Upper lobe of left lung (tissue), 6 donors: ENCODE measurements around the gene GTF2F1. TPM values are rescaled to one million over a fixed set of nuclear protein-coding genes. Genes with fewer than 3 reads are reported as not detected.

Experiments used
- ATAC-seq, 2 donors: fragments of 200-7000 bp; cut with Tn5 transposase; one replicate each; pipeline ENCODE4 v1.9.1; 2022; ENCODE audit warnings: mild to moderate bottlenecking in 2 of 2, moderate library complexity in 2 of 2; ENCODE audit not compliant: low FRiP score in 2 of 2
- DNase-seq, 2 donors: peaks; one replicate each; pipeline ENCODE4 v3.0.0-alpha.2; 2019 to 2020
- H3K27ac ChIP-seq, 4 donors: fragments of 200-600 bp; sonication (generic); one replicate each; pipeline ENCODE4 v1.5.1; 2016 to 2019
- H3K27me3 ChIP-seq, 4 donors: fragments of 200-600 bp; sonication (generic); one replicate each; pipeline ENCODE4 v1.5.1; 2017 to 2019
- H3K36me3 ChIP-seq, 4 donors: fragments of 200-600 bp; sonication (generic); one replicate each; pipeline ENCODE4 v1.5.1; 2016 to 2019
- H3K4me1 ChIP-seq, 4 donors: fragments of 200-600 bp; sonication (generic); one replicate each; pipeline ENCODE4 v1.5.1; 2018 to 2019
- H3K4me3 ChIP-seq, 4 donors: fragments of 200-600 bp; sonication (generic); one replicate each; pipeline ENCODE4 v1.5.1; 2017 to 2019; ENCODE audit warnings: mild to moderate bottlenecking in 2 of 4, moderate library complexity in 1 of 4
- H3K9me3 ChIP-seq, 4 donors: fragments of 200-600 bp; sonication (generic); one replicate each; pipeline ENCODE4 v1.5.1; 2018 to 2019
- CTCF ChIP-seq, 6 experiments: fragments of 450-650 bp in 4 of 6; fragments of 200-600 bp in 2 of 6; sonication (generic) in 2 of 6; IDR thresholded peaks; one replicate each; pipeline ENCODE4 v1.5.1; 2016 to 2019; ENCODE audit warnings: antibody characterized with exemption in 6 of 6
- EP300 ChIP-seq, 4 donors: sonication (generic); formaldehyde crosslinking; IDR thresholded peaks; one replicate each; pipeline ENCODE4 v1.5.1; 2017; ENCODE audit warnings: antibody characterized with exemption in 4 of 4, control low read depth in 2 of 4
- POLR2A ChIP-seq, 4 donors: fragments of 450-650 bp; IDR thresholded peaks; one replicate each; pipeline ENCODE4 v1.5.1; 2016 to 2017; ENCODE audit warnings: antibody characterized with exemption in 4 of 4, mild to moderate bottlenecking in 2 of 4
- POLR2AphosphoS5 ChIP-seq, 2 donors: sonication (generic); formaldehyde crosslinking; IDR thresholded peaks; one replicate each; pipeline ENCODE4 v1.5.1; 2017; ENCODE audit warnings: antibody characterized with exemption in 2 of 2
- WGBS, 2 donors: methylation state at CpG; one replicate each; pipeline ENCODE4 v1.1.5; 2017 to 2018; 5-methylcytosine and 5-hydroxymethylcytosine counted together
- total RNA-seq, 6 donors: library from RNA; depleted of rRNA in 4 of 6; stranded (reverse); fragments of >200 nt in 4 of 6; gene quantifications; one replicate each; pipeline versions ENCODE4 v1.1.0 to v1.2.1, GENCODE V29; 2016 to 2021
- donor health status: DM: no; HTN: no; CAD: no; lungs with moderate emphysema.
- donor health status: DM: no; HTN: yes; CAD: no; lungs with severe emphysema.

The GTF2F1 gene
- total RNA-seq, 6 donors from 2014 or later = 40.3 to 76.6 (median 51.0) TPM

GRCh38 chr19:6423499-6424194, 30.7 kb upstream of the GTF2F1 start:
- DNase-seq = peak in 1 of 2 donors; percentile 56
- 0 to 2% methylated on average over 12 to 16 of the region's 20 CpGs for WGBS, 2 donors
- Histone ChIP-seq H3K4me1 (peaks cover 19 to 38% (median 22%) of the 10 kb centered on the region in 4 donors), H3K9me3 (no peaks in the 10 kb centered on the region), H3K27ac (peak overlapping the region; percentile 44 to 85 (median 60)), H3K27me3 (no peaks in the 10 kb centered on the region), H3K36me3 (peaks cover 10 to 38% (median 34%) of the 10 kb centered on the region in 4 donors), H3K4me3 (peak overlapping the region; percentile 71 to 93 (median 88))
- no peak for ATAC-seq
- no peak for TF ChIP-seq CTCF (IDR thresholded peaks at IDR 0.05)
- TF ChIP-seq EP300 (IDR thresholded peaks at IDR 0.05) = no peak
- no peak for TF ChIP-seq POLR2A (IDR thresholded peaks at IDR 0.05)
- no peak for TF ChIP-seq POLR2AphosphoS5 (IDR thresholded peaks at IDR 0.05)

DNA sequence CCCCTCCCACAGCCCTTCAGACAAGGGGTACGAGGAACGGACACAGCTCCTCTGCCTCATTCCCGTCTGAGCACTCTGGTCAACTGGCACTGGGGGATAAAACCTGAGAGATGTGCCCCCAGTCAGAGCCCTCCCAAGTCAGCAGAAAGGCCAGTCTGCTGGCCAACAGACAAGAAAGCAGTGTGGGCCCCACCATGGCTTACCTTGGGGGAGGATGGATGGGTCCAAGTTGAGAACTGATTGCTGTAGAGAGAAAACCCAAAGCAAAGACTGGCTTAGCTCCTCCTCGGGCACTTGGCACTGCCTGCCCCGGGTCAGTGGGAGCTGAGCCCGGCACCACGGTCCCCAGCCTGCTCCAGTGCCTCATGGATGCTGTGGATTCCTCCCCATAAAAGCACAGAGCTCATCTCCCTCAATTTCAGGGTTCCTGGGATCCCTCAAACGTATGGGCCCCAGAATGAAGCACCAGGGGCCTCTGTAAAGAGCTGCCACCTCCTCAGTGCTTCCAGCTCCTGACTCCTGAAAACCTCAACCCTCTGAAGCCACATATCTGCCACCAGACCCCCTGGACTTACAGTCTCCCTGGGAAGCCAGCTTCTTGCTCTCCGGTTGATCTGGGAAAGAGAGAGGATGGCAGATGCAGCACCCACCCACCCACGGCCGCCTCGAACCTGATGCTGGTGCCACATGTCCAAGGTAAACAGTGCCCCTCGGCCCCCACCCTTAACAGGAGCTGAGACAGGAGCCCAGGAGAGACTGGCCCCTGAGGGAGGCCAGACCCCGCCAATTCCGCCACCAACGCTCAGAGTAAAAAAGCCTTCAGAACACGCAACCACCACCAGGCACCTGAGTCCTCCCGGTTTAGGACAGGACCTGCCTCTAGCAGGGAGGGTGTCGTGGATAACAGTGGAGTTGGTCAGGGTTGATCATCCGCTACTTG, 28.4 kb upstream of the GTF2F1 start:
- Histone ChIP-seq H3K9me3 (no peaks in the 10 kb centered on the region), H3K4me1 (peaks cover 19 to 38% (median 22%) of the 10 kb centered on the region in 4 donors), H3K27me3 (no peaks in the 10 kb centered on the region), H3K4me3 (no peak overlapping the region), H3K27ac (no peak overlapping the region), H3K36me3 (peaks cover 31 to 61% (median 57%) of the 10 kb centered on the region in 4 donors)
- ATAC-seq (no peak), DNase-seq (no peak)
- WGBS, 2 donors = 76 to 86% methylated on average over 9 to 20 of the region's 20 CpGs
- TF ChIP-seq CTCF (IDR thresholded peaks at IDR 0.05) = no peak
- TF ChIP-seq EP300 (IDR thresholded peaks at IDR 0.05) = no peak
- no peak for TF ChIP-seq POLR2AphosphoS5 (IDR thresholded peaks at IDR 0.05)
- TF ChIP-seq POLR2A (IDR thresholded peaks at IDR 0.05) = no peak

DNA sequence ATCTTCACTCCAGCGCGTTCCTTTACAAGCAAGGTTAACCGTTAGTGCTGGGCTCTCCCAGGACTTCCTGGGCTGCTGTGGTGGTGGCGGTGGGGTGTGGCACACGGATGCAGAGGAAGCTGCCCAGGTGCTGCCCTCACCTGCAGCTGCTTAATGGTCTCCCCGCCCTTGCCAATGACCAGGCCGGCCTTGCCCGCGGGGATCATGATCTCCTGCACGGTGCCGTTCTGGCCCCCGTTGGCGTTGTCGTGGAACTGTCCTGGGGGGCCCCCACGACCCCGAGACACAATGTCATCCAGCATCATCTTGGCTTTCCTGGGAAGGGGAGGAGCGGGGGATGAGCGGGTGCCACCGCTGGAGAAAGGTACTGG, 25.6 kb upstream of the GTF2F1 start:
- Histone ChIP-seq H3K4me1 (peaks cover 13 to 25% (median 16%) of the 10 kb centered on the region in 4 donors), H3K36me3 (peaks cover 51 to 86% (median 82%) of the 10 kb centered on the region in 4 donors), H3K27ac (no peak overlapping the region), H3K9me3 (no peaks in the 10 kb centered on the region), H3K27me3 (no peaks in the 10 kb centered on the region), H3K4me3 (no peak overlapping the region)
- 94 to 96% methylated on average over 19 of the region's 19 CpGs for WGBS, 2 donors
- peak in 1 of 2 donors; percentile 69 for DNase-seq
- TF ChIP-seq CTCF (IDR thresholded peaks at IDR 0.05) (no peak), POLR2AphosphoS5 (IDR thresholded peaks at IDR 0.05) (no peak), POLR2A (IDR thresholded peaks at IDR 0.05) (no peak), EP300 (IDR thresholded peaks at IDR 0.05) (no peak)
- ATAC-seq = no peak

DNA sequence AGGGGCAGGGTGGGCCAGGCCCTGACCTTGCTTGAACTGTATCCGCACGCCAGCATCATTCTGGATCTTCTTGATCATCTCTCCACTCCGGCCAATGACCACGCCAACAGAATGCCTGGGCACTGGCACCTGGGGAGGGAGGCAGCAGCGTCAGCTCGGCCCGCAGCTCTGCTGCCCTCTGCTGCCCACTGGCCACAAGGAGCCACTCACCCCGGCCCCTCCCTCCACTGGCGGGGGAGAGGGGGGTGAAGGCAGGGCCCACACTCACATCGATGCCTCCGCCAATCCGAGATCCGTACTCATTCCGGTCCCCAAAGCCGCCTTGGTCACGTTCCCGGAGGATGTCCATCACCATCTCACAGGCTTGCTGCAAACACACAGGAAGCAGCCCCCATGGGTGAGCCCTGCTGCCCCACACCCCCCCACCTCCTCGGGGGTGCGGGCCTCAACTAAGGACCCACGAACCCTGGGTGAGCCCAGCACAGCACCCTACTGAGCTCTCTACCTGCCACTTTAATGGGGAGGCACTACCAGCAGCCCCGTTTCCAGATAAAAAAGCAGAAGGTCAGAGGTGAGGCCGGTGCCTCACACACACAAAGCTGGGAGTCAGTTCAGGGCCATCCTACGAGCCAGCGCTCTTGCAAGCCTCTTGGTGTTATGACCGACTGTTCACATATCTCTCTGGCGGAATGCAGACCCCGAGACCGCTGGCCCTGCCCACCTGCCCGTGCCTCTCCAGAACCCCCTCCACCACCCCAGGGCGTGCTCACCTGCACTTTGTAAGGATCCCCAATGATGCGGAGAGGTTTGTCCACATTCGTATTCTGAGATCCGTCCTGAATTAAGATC, 25.0 kb upstream of the GTF2F1 start:
- TF ChIP-seq CTCF (IDR thresholded peaks at IDR 0.05) (peak in 2 of 6 experiments; percentile 21 to 37), POLR2A (IDR thresholded peaks at IDR 0.05) (no peak), POLR2AphosphoS5 (IDR thresholded peaks at IDR 0.05) (no peak), EP300 (IDR thresholded peaks at IDR 0.05) (no peak)
- Histone ChIP-seq H3K9me3 (no peaks in the 10 kb centered on the region), H3K27me3 (no peaks in the 10 kb centered on the region), H3K27ac (no peak overlapping the region), H3K4me1 (peaks cover 7 to 24% (median 12%) of the 10 kb centered on the region in 4 donors), H3K4me3 (no peak overlapping the region), H3K36me3 (peaks cover 51 to 88% (median 82%) of the 10 kb centered on the region in 4 donors)
- DNase-seq (peak in 1 of 2 donors; percentile 77), ATAC-seq (peak in 1 of 2 donors; percentile 15)
- 84% methylated on average over 15 to 28 of the region's 33 CpGs for WGBS, 2 donors
